Esophagus squamous epithelium (tissue), 4 donors: ENCODE measurements around the gene TSR3.

Source experiments
- CTCF ChIP-seq, 6 experiments: fragments of 450-650 bp in 4 of 6; fragments of 200-600 bp in 2 of 6; sonication (generic) in 2 of 6; IDR thresholded peaks; one replicate each; pipeline ENCODE4 v1.5.1; 2016 to 2019; ENCODE audit warnings: antibody characterized with exemption in 6 of 6, mild to moderate bottlenecking in 4 of 6, moderate library complexity in 4 of 6
- POLR2A ChIP-seq, 4 donors: fragments of 450-650 bp; IDR thresholded peaks; one replicate each; pipeline ENCODE4 v1.6.1; 2017; ENCODE audit warnings: antibody characterized with exemption in 4 of 4, mild to moderate bottlenecking in 4 of 4, moderate library complexity in 3 of 4

GRCh38 chr16:1375298-1375640 lies 23.6 kb upstream of the TSR3 start:
- TF ChIP-seq CTCF (IDR thresholded peaks at IDR 0.05) (no peak), POLR2A (IDR thresholded peaks at IDR 0.05) (no peak)
